Esophagus muscularis mucosa (tissue), 3 donors: ENCODE data around the gene PCID2.

ENCODE experiments used
- CTCF ChIP-seq, 3 experiments: fragments of 200-600 bp in 2 of 3; fragments of 450-650 bp in 1 of 3; sonication (generic) in 2 of 3; IDR thresholded peaks; one replicate each; pipeline ENCODE4 v1.5.1; 2017 to 2019; ENCODE audit warnings: antibody characterized with exemption in 3 of 3, mild to moderate bottlenecking in 2 of 3, moderate library complexity in 1 of 3
- POLR2A ChIP-seq: fragments of 450-650 bp; IDR thresholded peaks from one replicate; pipeline ENCODE4 v1.6.1; 2017; ENCODE audit warnings: antibody characterized with exemption, moderate library complexity, mild to moderate bottlenecking, low read depth
- POLR2AphosphoS5 ChIP-seq, 2 donors: sonication (generic); formaldehyde crosslinking; IDR thresholded peaks; one replicate each; pipeline ENCODE4 v1.6.1; 2017; ENCODE audit warnings: antibody characterized with exemption in 2 of 2

- no peak for TF ChIP-seq CTCF (IDR thresholded peaks at IDR 0.05)
- no peak for TF ChIP-seq POLR2A
- TF ChIP-seq POLR2AphosphoS5 (IDR thresholded peaks at IDR 0.05), result no peak
Observed at GRCh38 chr13:113164492-113164891, 44.0 kb downstream of the PCID2 start.
